ENCODE results near the gene SEMA3E. TPM values are rescaled to one million over a fixed set of nuclear protein-coding genes. Genes with fewer than 3 reads are reported as not detected.

SEMA3E gene
- total and polyA plus RNA-seq, 9 of the 15 experiments (the other 6 are each of a cell fraction or from before 2014, with no cell fraction given) = 0.01 to 1.4 (median 0.14) TPM; not detected in 2

GRCh38 chr7:83562960-83563359, 86.0 kb downstream of the SEMA3E start:
- Histone ChIP-seq H3K36me3 (ENCODE audit: control insufficient read depth, insufficient read depth, low read length) (no peaks in the 10 kb centered on the region), H3K27me3 (ENCODE audit: control insufficient read depth in 2 of 2, insufficient read depth in 2 of 2, low read length in 2 of 2) (no peaks in the 10 kb centered on the region), H3K9me3 (replicated peaks; ENCODE audit: control insufficient read depth, insufficient read depth, low read depth, low read length) (no peaks in the 10 kb centered on the region), H3K4me3 (no peak overlapping the region), H3K9me1 (ENCODE audit: control insufficient read depth, insufficient read depth, low read length) (no peaks in the 10 kb centered on the region), H3K9ac (ENCODE audit: insufficient read depth in 1 of 2, low read depth in 2 of 2, low read length in 2 of 2) (no peak overlapping the region), H3K27ac (ENCODE audit: extremely low read depth, low read depth, low read length) (no peak overlapping the region), H4K20me1 (replicated peaks; ENCODE audit: control insufficient read depth, insufficient read depth, low read length) (no peaks in the 10 kb centered on the region), H3K4me2 (ENCODE audit: insufficient read depth, low read length) (no peak overlapping the region), H2AFZ (ENCODE audit: low read depth, low read length) (no peak overlapping the region), H3K4me1 (replicated peaks in 1 of 2; ENCODE audit: control insufficient read depth in 2 of 2, insufficient read depth in 2 of 2, low read length in 2 of 2) (no peaks in the 10 kb centered on the region), H3K79me2 (ENCODE audit: control insufficient read depth, insufficient read depth, low read length) (no peaks in the 10 kb centered on the region)
- intact Hi-C loops (cut with micrococcal nuclease) = no loop called here
- DNase-seq (ENCODE audit: extremely low read depth in 1 of 4, low spot score in 3 of 4) = no peak
- in situ Hi-C loops (cut with MboI) = no loop called here
- CTCF ChIA-PET (ENCODE audit: low intra/inter-chr PET ratio) = no interaction called here
- POLR2A ChIA-PET = no interaction called here
- no peak for FAIRE-seq
- no peak for ATAC-seq
- BruUV-seq (replicated peaks) = no TSS peak
- WGBS (ENCODE audit: insufficient coverage, low coverage, missing lambda C conversion rate) = 5% methylated on average over 2 of the region's 2 CpGs
- no peak for TF ChIP-seq ZBTB17 (CRISPR knock-in tag; IDR thresholded peaks at IDR 0.05)
- no peak for TF ChIP-seq ZFX (CRISPR knock-in tag; IDR thresholded peaks at IDR 0.05)
- no peak for TF ChIP-seq SFPQ (IDR thresholded peaks at IDR 0.05; ENCODE audit: low read depth, low read length)
- TF ChIP-seq HMBOX1 (IDR thresholded peaks at IDR 0.05) = no peak
- no peak for TF ChIP-seq CHD4 (IDR thresholded peaks at IDR 0.05; ENCODE audit: insufficient read depth, insufficient replicate concordance, low read depth, low read length, poor library complexity, severe bottlenecking)
- TF ChIP-seq ZNF766 (CRISPR knock-in tag; conservative IDR thresholded peaks at IDR 0.05) = no peak
- TF ChIP-seq ZNF121 (CRISPR knock-in tag; conservative IDR thresholded peaks at IDR 0.05) = no peak
- no peak for TF ChIP-seq SRF (CRISPR knock-in tag; IDR thresholded peaks at IDR 0.05)
- no peak for TF ChIP-seq SAFB2 (IDR thresholded peaks at IDR 0.05; ENCODE audit: borderline replicate concordance, low read depth, low read length, severe bottlenecking)
